ENCODE data around the gene FREY1. TPM values are rescaled to one million over a fixed set of nuclear protein-coding genes. Genes with fewer than 3 reads are reported as not detected.

The FREY1 gene
- total RNA-seq, 1 donor from 2014 or later, result not detected

GRCh38 chr11:45930031-45930794, 23.1 kb upstream of the FREY1 start:
- intact Hi-C loops (cut with DNase I), result no loop called here
- peak; percentile 84 for ATAC-seq (ENCODE audit: poor library complexity)
- DNase-seq, result peak; percentile 71

- no peak for ATAC-seq (ENCODE audit: poor library complexity)
- intact Hi-C loops (cut with DNase I), result no loop called here
- DNase-seq, result no peak
These were observed 22.5 kb upstream of the FREY1 start for GRCh38 chr11:45929486-45930030.

- ATAC-seq (ENCODE audit: poor library complexity) (no peak), DNase-seq (peak; percentile 24)
- intact Hi-C loops (cut with DNase I), result no loop called here
These were observed 21.6 kb upstream of the FREY1 start for GRCh38 chr11:45928535-45929215.

GRCh38 chr11:45927684-45928413, 20.8 kb upstream of the FREY1 start:
- ATAC-seq (ENCODE audit: poor library complexity), result no peak
- DNase-seq, result peak; percentile 34

GRCh38 chr11:45927332-45927683, 20.2 kb upstream of the FREY1 start:
- ATAC-seq (ENCODE audit: poor library complexity) (no peak), DNase-seq (peak; percentile 38)
- intact Hi-C loops (cut with DNase I), result no loop called here

More at GRCh38 chr11:45927684-45928413, 20.8 kb upstream of the FREY1 start:
- intact Hi-C loops (cut with DNase I), result no loop called here

- intact Hi-C loops (cut with DNase I), result no loop called here
- peak; percentile 24 for DNase-seq
- ATAC-seq (ENCODE audit: poor library complexity), result no peak
These were observed 19.7 kb upstream of the FREY1 start for GRCh38 chr11:45926536-45927331.

GRCh38 chr11:45926001-45926401, 18.9 kb upstream of the FREY1 start:
- ATAC-seq (ENCODE audit: poor library complexity) (no peak), DNase-seq (peak; percentile 35)
- intact Hi-C loops (cut with DNase I), result no loop called here

GRCh38 chr11:45925550-45925949, 18.5 kb upstream of the FREY1 start:
- ATAC-seq (ENCODE audit: poor library complexity) (no peak), DNase-seq (peak; percentile 19)
- intact Hi-C loops (cut with DNase I), result no loop called here

- intact Hi-C loops (cut with DNase I), result no loop called here
- DNase-seq (no peak), ATAC-seq (ENCODE audit: poor library complexity) (no peak)
These were observed 17.9 kb upstream of the FREY1 start for GRCh38 chr11:45924927-45925326.

GRCh38 chr11:45924036-45924915, 17.2 kb upstream of the FREY1 start:
- DNase-seq (peak; percentile 24), ATAC-seq (ENCODE audit: poor library complexity) (no peak)
- intact Hi-C loops (cut with DNase I), result no loop called here

GRCh38 chr11:45922425-45923082, 15.5 kb upstream of the FREY1 start, which contains the start of gene LARGE2:
Gene LARGE2, plus strand, starts transcription at chr11:45922656. Its CDS starts 227 bp downstream, at chr11:45922883.
- intact Hi-C loops (cut with DNase I), result no loop called here
- ATAC-seq (ENCODE audit: poor library complexity) (no peak), DNase-seq (peak; percentile 35)

- ATAC-seq (ENCODE audit: poor library complexity) (no peak), DNase-seq (peak; percentile 39)
- intact Hi-C loops (cut with DNase I), result no loop called here
These were observed 14.7 kb upstream of the FREY1 start for GRCh38 chr11:45921561-45922424.

- ATAC-seq (ENCODE audit: poor library complexity) (no peak), DNase-seq (peak; percentile 25)
- intact Hi-C loops (cut with DNase I), result no loop called here
These were observed 13.7 kb upstream of the FREY1 start for GRCh38 chr11:45920531-45921477.

GRCh38 chr11:45919806-45920530, 12.9 kb upstream of the FREY1 start:
- peak; percentile 44 for DNase-seq
- ATAC-seq (ENCODE audit: poor library complexity), result no peak
- intact Hi-C loops (cut with DNase I), result loop anchor here (5.0 kb wide), 1 partner anchor 63 kb away; no protein-coding TSS in a partner anchor
